Fibroblast of skin of right quadriceps (primary cell): ENCODE data around the gene FLAD1.

Source experiments
- DNase-seq: peaks from one replicate; pipeline ENCODE4 v3.0.0-alpha.2; 2013

FLAD1 gene

DNA sequence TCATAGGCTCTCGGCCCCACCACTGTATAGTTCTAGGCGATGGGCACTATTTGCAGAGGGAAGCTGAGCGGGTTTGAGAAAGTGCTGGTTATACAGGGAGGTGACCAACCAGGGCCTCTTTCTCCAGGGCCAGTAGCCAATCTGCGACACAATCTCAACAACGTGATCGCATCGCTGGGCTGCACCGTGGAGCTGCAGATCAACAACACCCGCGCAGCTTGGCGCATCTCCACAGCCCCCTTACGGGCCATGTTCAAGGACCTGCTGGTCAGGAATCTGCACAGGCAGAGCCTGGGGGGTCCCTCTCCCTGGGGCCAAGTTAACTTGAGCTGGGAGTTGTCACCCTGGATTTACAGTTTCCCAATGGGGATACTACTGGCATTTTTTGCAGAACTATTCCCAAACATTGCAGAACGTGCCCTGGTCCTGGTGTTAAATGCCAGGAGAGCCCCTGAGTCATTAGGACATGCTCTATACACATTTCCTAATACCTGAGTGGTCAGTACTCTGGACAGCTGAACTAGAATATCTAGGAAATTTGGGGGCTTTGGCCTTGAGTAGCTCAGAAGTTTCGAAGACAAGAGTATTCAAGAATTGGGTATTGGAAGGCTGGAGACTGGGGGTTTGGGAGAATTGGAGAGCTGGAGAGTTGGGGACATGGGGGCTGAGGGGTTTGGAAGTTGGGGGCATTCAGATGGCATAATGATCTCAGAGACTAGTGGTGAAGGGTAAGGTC lies 57.4 kb downstream of the FLAD1 start:
- DNase-seq, result no peak
